A673 (cell line): Measurements from ENCODE around the gene BOD1L1. TPM values are rescaled to one million over a fixed set of nuclear protein-coding genes. Genes with fewer than 3 reads are reported as not detected.

Source experiments
- BruUV-seq: library from RNA; stranded (reverse); fragments of 400-500 nt; replicated peaks from 2 replicates; lab custom pipeline; 2021; lab: Mats Ljungman, UMichigan
- CTCF ChIA-PET: fragments of 300-600 bp; sonication (Branson Sonifier 250); formaldehyde crosslinking; loops from one replicate; lab custom pipeline; 2022; ENCODE audit warnings: antibody characterized with exemption; lab: Charles Lee
- POLR2A ChIA-PET: fragments of 300-600 bp; sonication (Branson Sonifier 250); formaldehyde crosslinking; loops from one replicate; lab custom pipeline; 2022; ENCODE audit warnings: antibody characterized with exemption; ENCODE audit not compliant: low non-redundant PET; lab: Charles Lee
- DNase-seq: peaks from one replicate; pipeline ENCODE4 v3.0.0-alpha.2; 2015; ENCODE audit warnings: low spot score
- H3K27ac ChIP-seq: fragments of 200-600 bp; sonication (generic); 2 replicates; pipeline ENCODE4 v1.5.1; 2016; ENCODE audit warnings: mixed run types, low read depth, mild to moderate bottlenecking, mixed read lengths, antibody characterized with exemption, low read length; ENCODE audit not compliant: poor library complexity, severe bottlenecking
- H3K27me3 ChIP-seq: fragments of 200-600 bp; sonication (generic); replicated peaks from 2 replicates; pipeline ENCODE4 v1.6.1; 2017; ENCODE audit warnings: mixed run types, low read depth, mild to moderate bottlenecking, mixed read lengths, antibody characterized with exemption, low read length; ENCODE audit not compliant: insufficient read depth, poor library complexity
- H3K36me3 ChIP-seq: fragments of 200-600 bp; sonication (generic); 2 replicates; pipeline ENCODE4 v1.6.1; 2016; ENCODE audit warnings: mixed run types, mild to moderate bottlenecking, mixed read lengths, antibody characterized with exemption, low read length; ENCODE audit not compliant: insufficient read depth, poor library complexity, severe bottlenecking
- H3K4me1 ChIP-seq: fragments of 200-600 bp; sonication (generic); 2 replicates; pipeline ENCODE4 v1.6.1; 2017; ENCODE audit warnings: mixed run types, mild to moderate bottlenecking, mixed read lengths, antibody characterized with exemption, low read length; ENCODE audit not compliant: insufficient read depth, poor library complexity, severe bottlenecking
- H3K4me3 ChIP-seq: fragments of 200-600 bp; sonication (generic); 2 replicates; pipeline ENCODE4 v1.5.1; 2016; ENCODE audit warnings: low read depth, mixed run types, mild to moderate bottlenecking, mixed read lengths, low read length; ENCODE audit not compliant: poor library complexity, severe bottlenecking
- H3K9me3 ChIP-seq: fragments of 200-600 bp; sonication (generic); 2 replicates; pipeline ENCODE4 v1.6.1; 2016; ENCODE audit warnings: mixed run types, low read depth, mild to moderate bottlenecking, mixed read lengths, antibody characterized with exemption, low read length; ENCODE audit not compliant: poor library complexity, severe bottlenecking
- CTCF ChIP-seq: fragments of 300-800, 200-600 bp; sonication (generic); conservative IDR thresholded peaks from 2 replicates; pipeline ENCODE4 v1.5.1; 2017; ENCODE audit warnings: low read depth, mild to moderate bottlenecking, antibody characterized with exemption, low read length, moderate library complexity, mixed read lengths
- EZH2 ChIP-seq: fragments of 200-600 bp; sonication (generic); IDR thresholded peaks from 2 replicates; pipeline ENCODE4 v1.6.1; 2017; ENCODE audit warnings: borderline replicate concordance, low read depth, mild to moderate bottlenecking, mixed read lengths, antibody characterized with exemption, low read length; ENCODE audit not compliant: poor library complexity, severe bottlenecking
- intact Hi-C: fragments of 100-400 bp; cut with micrococcal nuclease; formaldehyde crosslinking; loops from one replicate; pipeline ENCODE4 v1.10.0; 2022; ENCODE audit not compliant: unreplicated experiment
- total RNA-seq: library from RNA; stranded (reverse); gene quantifications from 2 replicates; pipeline ENCODE4 v1.2.3, GENCODE V29; 2021

The BOD1L1 gene
- total RNA-seq, 1 experiment from 2014 or later, result 44.8 TPM

GRCh38 chr4:13535708-13536361 is 91.7 kb downstream of the BOD1L1 start:
- no TSS peak for BruUV-seq
- H3K4me1 ChIP-seq, result no peaks in the 10 kb centered on the region
- peaks cover 13% of the 10 kb centered on the region for H3K27me3 ChIP-seq
- TF ChIP-seq CTCF (no peak), EZH2 (no peak)
- no peak overlapping the region for H3K4me3 ChIP-seq
- POLR2A ChIA-PET, result no interaction called here
- CTCF ChIA-PET, result no interaction called here
- no peak for DNase-seq
- H3K36me3 ChIP-seq, result no peaks in the 10 kb centered on the region
- H3K9me3 ChIP-seq, result no peaks in the 10 kb centered on the region
- intact Hi-C loops, result no loop called here
- no peak overlapping the region for H3K27ac ChIP-seq

GRCh38 chr4:13535118-13535517 is 92.4 kb downstream of the BOD1L1 start:
- Histone ChIP-seq H3K4me1 (no peaks in the 10 kb centered on the region), H3K36me3 (no peaks in the 10 kb centered on the region), H3K4me3 (no peak overlapping the region), H3K27ac (no peak overlapping the region), H3K9me3 (no peaks in the 10 kb centered on the region), H3K27me3 (peaks cover 13% of the 10 kb centered on the region)
- intact Hi-C loops, result no loop called here
- BruUV-seq, result no TSS peak
- POLR2A ChIA-PET, result no interaction called here
- TF ChIP-seq CTCF (no peak), EZH2 (no peak)
- CTCF ChIA-PET, result interaction anchor here (0.7 kb wide), 1 partner anchor 374 kb away, joined by 14 read pairs; no protein-coding TSS in a partner anchor
- DNase-seq, result no peak

GRCh38 chr4:13534344-13535063 is 93.0 kb downstream of the BOD1L1 start:
- H3K4me1 ChIP-seq, result no peaks in the 10 kb centered on the region
- no TSS peak for BruUV-seq
- H3K9me3 ChIP-seq, result no peaks in the 10 kb centered on the region
- peaks cover 13% of the 10 kb centered on the region for H3K27me3 ChIP-seq
- DNase-seq, result no peak
- intact Hi-C loops, result no loop called here
- CTCF ChIA-PET, result interaction anchor here (0.7 kb wide), 1 partner anchor 373 kb away, joined by 14 read pairs; no protein-coding TSS in a partner anchor
- no peak overlapping the region for H3K27ac ChIP-seq
- H3K36me3 ChIP-seq, result no peaks in the 10 kb centered on the region
- POLR2A ChIA-PET, result no interaction called here
- H3K4me3 ChIP-seq, result no peak overlapping the region
- TF ChIP-seq EZH2 (no peak), CTCF (no peak)
